Measurements from ENCODE around the gene MAP1LC3B.
"Not testable (repeated sequence)": the region's sequence is repeated elsewhere in the genome, so short reads cannot be mapped to it uniquely, and the experiment has no call there.

MAP1LC3B gene

DNA sequence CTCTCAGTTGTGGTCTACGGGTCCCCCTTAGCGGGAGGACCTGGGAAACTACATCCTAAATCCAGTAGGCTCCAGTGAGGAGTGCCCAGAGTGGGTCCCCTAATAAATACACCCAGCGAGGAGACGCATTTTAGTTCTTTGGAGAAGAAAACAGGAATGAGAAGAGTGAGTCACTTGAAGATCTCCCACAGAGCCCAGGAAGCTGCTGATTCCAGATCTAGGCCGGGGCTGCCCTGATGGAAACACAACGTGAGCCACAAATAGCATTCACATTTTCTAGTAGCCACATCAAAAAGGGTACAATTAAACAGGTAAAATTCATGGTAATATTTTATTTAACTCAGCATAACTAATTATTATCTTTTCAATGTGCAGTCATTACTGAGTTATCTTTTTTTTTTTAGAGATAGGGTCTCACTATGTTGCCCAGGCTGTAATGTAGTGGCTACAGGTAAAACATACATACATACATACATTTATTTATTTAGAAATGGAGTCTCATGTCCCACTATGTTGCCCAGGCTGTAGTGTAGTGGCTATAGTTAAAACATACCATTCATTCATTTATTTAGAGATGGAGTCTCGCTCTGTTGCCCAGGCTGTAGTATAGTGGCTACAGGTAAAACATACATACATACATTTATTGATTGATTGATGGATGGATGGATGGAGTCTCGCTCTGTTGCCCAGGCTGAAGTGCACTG is 30.1 kb upstream of the MAP1LC3B start:
- DNase-seq, result no peak
- H2AK5ac ChIP-seq (ENCODE audit: low read length), result no peak overlapping the region
- no peak overlapping the region for H3K4ac ChIP-seq (ENCODE audit: low read depth, low read length)
- H3K27me3 ChIP-seq (ENCODE audit: insufficient read depth, low read length), result no peaks in the 10 kb centered on the region
- H2AFZ ChIP-seq (ENCODE audit: insufficient read depth, low read length, poor library complexity), result no peak overlapping the region
- no peak overlapping the region for H2BK120ac ChIP-seq (ENCODE audit: insufficient read depth, low read length, poor library complexity)
- H4K12ac ChIP-seq (ENCODE audit: low read depth, low read length), result no peak overlapping the region
- H3K14ac ChIP-seq (ENCODE audit: low read length), result no peak overlapping the region
- H3K4me3 ChIP-seq (ENCODE audit: low read depth, low read length), result no peak overlapping the region
- no peak overlapping the region for H2BK5ac ChIP-seq (ENCODE audit: low read depth, low read length, poor library complexity)
- H3K4me2 ChIP-seq (ENCODE audit: low read length), result no peak overlapping the region
- no peak overlapping the region for H4K91ac ChIP-seq (ENCODE audit: low read depth, low read length)
- no CpG with 5 or more reads among the region's 8 CpGs for WGBS (ENCODE audit: extremely low coverage, insufficient coverage, insufficient read length)
- no peaks in the 10 kb centered on the region for H3K9me3 ChIP-seq (ENCODE audit: insufficient read depth, low read depth, low read length)
- no peaks in the 10 kb centered on the region for H3K79me2 ChIP-seq (ENCODE audit: control insufficient read depth, insufficient read depth, low read length, poor library complexity)
- no peak overlapping the region for H3K27ac ChIP-seq (ENCODE audit: low read depth, low read length)
- no peak overlapping the region for H3K23ac ChIP-seq (ENCODE audit: low read length)
- no peak overlapping the region for H4K8ac ChIP-seq (ENCODE audit: low read depth, low read length)
- H3K4me1 ChIP-seq (ENCODE audit: control insufficient read depth in 1 of 2, insufficient read depth in 2 of 2, low read length in 2 of 2), result peaks cover 5 to 6% of the 10 kb centered on the region in 2 experiments
- H2BK12ac ChIP-seq (ENCODE audit: low read length), result no peak overlapping the region
- no peak overlapping the region for H3K9ac ChIP-seq (ENCODE audit: low read length)
- H3K79me1 ChIP-seq (ENCODE audit: low read length), result no peaks in the 10 kb centered on the region
- H3K36me3 ChIP-seq (ENCODE audit: control insufficient read depth in 1 of 2, insufficient read depth in 2 of 2, low read length in 2 of 2), result peaks cover 13 to 15% of the 10 kb centered on the region in 2 experiments
- H3K18ac ChIP-seq (ENCODE audit: low read length), result no peak overlapping the region

DNA sequence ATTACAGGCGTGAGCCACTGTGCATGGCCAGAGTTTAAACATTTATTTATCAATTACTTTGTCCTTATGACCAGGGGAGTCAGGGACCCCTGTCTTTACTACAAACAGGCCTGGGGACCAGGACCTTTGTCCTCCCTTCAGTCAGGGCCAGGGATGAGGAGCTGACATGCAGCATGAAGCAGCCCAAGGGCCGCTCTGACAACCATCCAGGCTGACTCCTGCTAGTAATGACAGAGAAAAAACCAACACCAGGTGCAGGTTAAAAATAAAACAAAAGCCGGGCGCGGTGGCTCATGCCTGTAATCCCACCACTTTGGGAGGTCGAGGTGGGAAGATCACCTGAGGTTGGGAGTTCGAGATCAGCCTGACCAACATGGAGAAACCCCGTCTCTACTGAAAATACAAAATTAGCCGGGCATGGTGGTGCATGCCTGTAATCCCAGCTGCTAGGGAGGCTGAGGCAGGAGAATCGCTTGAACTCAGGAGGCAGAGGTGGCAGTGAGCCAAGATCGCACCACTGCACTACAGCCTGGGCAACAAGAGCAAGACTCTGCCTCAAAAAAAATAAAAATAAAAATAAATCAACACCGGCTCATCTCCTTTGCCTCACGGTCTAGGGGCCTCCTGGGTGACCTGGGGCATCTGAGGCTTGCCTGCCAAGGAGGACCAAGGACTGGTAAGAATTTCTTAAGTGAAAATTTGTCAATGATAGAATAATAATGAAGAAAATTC is 29.1 kb upstream of the MAP1LC3B start:
- not testable (repeated sequence) for H2BK5ac ChIP-seq (ENCODE audit: low read depth, low read length, poor library complexity); H3K18ac ChIP-seq (ENCODE audit: low read length); H4K8ac ChIP-seq (ENCODE audit: low read depth, low read length); H3K4me2 ChIP-seq (ENCODE audit: low read length); H2BK12ac ChIP-seq (ENCODE audit: low read length); H2AK5ac ChIP-seq (ENCODE audit: low read length); H3K23ac ChIP-seq (ENCODE audit: low read length); H3K9me3 ChIP-seq (ENCODE audit: insufficient read depth, low read depth, low read length); H3K4me1 ChIP-seq (ENCODE audit: control insufficient read depth in 1 of 2, insufficient read depth in 2 of 2, low read length in 2 of 2); DNase-seq; H3K14ac ChIP-seq (ENCODE audit: low read length); H4K12ac ChIP-seq (ENCODE audit: low read depth, low read length); H3K4ac ChIP-seq (ENCODE audit: low read depth, low read length); H2AFZ ChIP-seq (ENCODE audit: insufficient read depth, low read length, poor library complexity); H3K79me1 ChIP-seq (ENCODE audit: low read length); H3K79me2 ChIP-seq (ENCODE audit: control insufficient read depth, insufficient read depth, low read length, poor library complexity); H3K27me3 ChIP-seq (ENCODE audit: insufficient read depth, low read length); H3K9ac ChIP-seq (ENCODE audit: low read length); H2BK120ac ChIP-seq (ENCODE audit: insufficient read depth, low read length, poor library complexity); H3K4me3 ChIP-seq (ENCODE audit: low read depth, low read length); H3K27ac ChIP-seq (ENCODE audit: low read depth, low read length); H4K91ac ChIP-seq (ENCODE audit: low read depth, low read length)
- H3K36me3 ChIP-seq (ENCODE audit: control insufficient read depth in 1 of 2, insufficient read depth in 2 of 2, low read length in 2 of 2), result peaks cover 12 to 15% of the 10 kb centered on the region in 2 experiments
- WGBS (ENCODE audit: extremely low coverage, insufficient coverage, insufficient read length), result no CpG with 5 or more reads among the region's 13 CpGs

DNA sequence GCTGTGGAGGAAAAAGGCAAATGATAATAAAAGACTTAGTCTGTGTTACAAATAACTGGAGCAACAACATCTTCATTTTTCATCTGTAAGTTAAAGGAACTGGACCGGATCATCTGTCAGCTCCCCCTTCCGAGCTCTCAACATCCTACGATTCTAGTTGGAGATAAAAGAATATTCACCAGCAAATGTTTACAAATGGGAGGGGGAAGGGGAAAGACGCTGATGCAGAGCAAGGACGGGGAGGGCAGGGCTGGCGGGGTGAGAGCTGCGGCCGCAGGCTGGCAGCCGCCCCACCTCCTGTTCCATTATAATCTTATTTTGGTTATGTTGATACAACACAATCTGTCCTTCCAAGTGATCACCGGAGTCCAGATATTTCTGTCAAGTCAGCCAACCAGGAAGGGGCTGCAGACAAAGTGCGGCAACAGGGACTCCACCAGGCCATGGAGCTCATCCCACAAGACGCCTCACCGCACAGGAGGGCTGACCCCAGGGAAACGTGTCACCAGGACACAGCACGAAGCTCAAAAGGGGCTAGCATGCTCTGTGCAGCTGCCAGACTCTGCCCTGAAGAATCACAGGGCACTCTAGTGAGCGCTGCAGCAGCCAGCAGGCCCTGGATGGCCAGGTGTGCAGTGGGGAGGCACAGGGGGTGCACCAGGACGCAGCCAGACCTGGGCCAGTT is 28.2 kb upstream of the MAP1LC3B start:
- H2BK12ac ChIP-seq (ENCODE audit: low read length), result no peak overlapping the region
- H3K36me3 ChIP-seq (ENCODE audit: control insufficient read depth in 1 of 2, insufficient read depth in 2 of 2, low read length in 2 of 2), result peaks cover 6% of the 10 kb centered on the region in 2 experiments
- H3K4ac ChIP-seq (ENCODE audit: low read depth, low read length), result no peak overlapping the region
- peak overlapping the region; percentile 36 for H4K12ac ChIP-seq (ENCODE audit: low read depth, low read length)
- H3K9me3 ChIP-seq (ENCODE audit: insufficient read depth, low read depth, low read length), result no peaks in the 10 kb centered on the region
- H3K27me3 ChIP-seq (ENCODE audit: insufficient read depth, low read length), result no peaks in the 10 kb centered on the region
- peak overlapping the region; percentile 68 for H3K18ac ChIP-seq (ENCODE audit: low read length)
- H3K4me3 ChIP-seq (ENCODE audit: low read depth, low read length), result no peak overlapping the region
- no peak for DNase-seq
- H2AK5ac ChIP-seq (ENCODE audit: low read length), result no peak overlapping the region
- H4K91ac ChIP-seq (ENCODE audit: low read depth, low read length), result no peak overlapping the region
- no CpG with 5 or more reads among the region's 17 CpGs for WGBS (ENCODE audit: extremely low coverage, insufficient coverage, insufficient read length)
- no peak overlapping the region for H2BK120ac ChIP-seq (ENCODE audit: insufficient read depth, low read length, poor library complexity)
- H2AFZ ChIP-seq (ENCODE audit: insufficient read depth, low read length, poor library complexity), result peak overlapping the region; percentile 6
- H3K14ac ChIP-seq (ENCODE audit: low read length), result peak overlapping the region; percentile 14
- no peaks in the 10 kb centered on the region for H3K79me2 ChIP-seq (ENCODE audit: control insufficient read depth, insufficient read depth, low read length, poor library complexity)
- peaks cover 5 to 6% of the 10 kb centered on the region in 2 experiments for H3K4me1 ChIP-seq (ENCODE audit: control insufficient read depth in 1 of 2, insufficient read depth in 2 of 2, low read length in 2 of 2)
- H3K9ac ChIP-seq (ENCODE audit: low read length), result no peak overlapping the region
- H3K79me1 ChIP-seq (ENCODE audit: low read length), result no peaks in the 10 kb centered on the region
- no peak overlapping the region for H3K27ac ChIP-seq (ENCODE audit: low read depth, low read length)
- H3K4me2 ChIP-seq (ENCODE audit: low read length), result no peak overlapping the region
- no peak overlapping the region for H4K8ac ChIP-seq (ENCODE audit: low read depth, low read length)
- no peak overlapping the region for H2BK5ac ChIP-seq (ENCODE audit: low read depth, low read length, poor library complexity)
- H3K23ac ChIP-seq (ENCODE audit: low read length), result no peak overlapping the region

DNA sequence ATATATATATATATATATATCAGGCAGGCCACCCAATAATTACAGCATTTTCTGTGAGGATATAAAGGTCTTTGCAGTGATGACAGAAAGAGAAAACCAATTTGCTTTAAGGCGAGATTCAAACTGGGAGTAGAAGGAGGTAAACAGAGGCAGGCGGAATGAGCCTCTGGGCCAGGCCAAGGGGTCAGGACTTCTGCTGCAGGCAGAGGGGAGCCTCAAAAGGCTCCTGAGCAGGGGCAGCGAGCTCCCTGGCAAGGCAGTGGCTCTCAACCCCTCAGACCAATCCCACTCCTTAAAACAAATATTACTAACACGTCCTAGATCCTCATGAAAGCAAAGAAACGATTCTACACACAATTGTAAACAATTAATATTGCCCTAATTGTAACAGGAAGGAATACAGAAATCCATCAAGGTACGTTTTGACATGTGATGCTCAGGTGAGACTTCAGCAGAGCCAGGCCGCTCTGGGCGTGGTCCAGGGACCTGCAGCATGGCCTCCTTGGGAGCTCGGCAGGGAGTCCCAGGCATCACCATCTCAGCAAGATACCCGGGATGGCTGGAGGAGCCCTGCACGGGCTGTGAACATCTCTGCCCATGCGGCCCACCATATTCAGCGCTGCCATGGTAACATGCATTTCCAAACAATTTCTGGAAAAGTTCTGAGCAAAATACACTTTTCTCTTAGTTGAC is 27.0 kb upstream of the MAP1LC3B start:
- no peak overlapping the region for H4K91ac ChIP-seq (ENCODE audit: low read depth, low read length)
- no peak overlapping the region for H3K4me3 ChIP-seq (ENCODE audit: low read depth, low read length)
- no peak overlapping the region for H2AFZ ChIP-seq (ENCODE audit: insufficient read depth, low read length, poor library complexity)
- peaks cover 5 to 6% of the 10 kb centered on the region in 2 experiments for H3K4me1 ChIP-seq (ENCODE audit: control insufficient read depth in 1 of 2, insufficient read depth in 2 of 2, low read length in 2 of 2)
- no peak overlapping the region for H4K8ac ChIP-seq (ENCODE audit: low read depth, low read length)
- no peak overlapping the region for H3K18ac ChIP-seq (ENCODE audit: low read length)
- H3K9me3 ChIP-seq (ENCODE audit: insufficient read depth, low read depth, low read length), result no peaks in the 10 kb centered on the region
- no peak for DNase-seq
- 100% methylated on average over 1 of the region's 13 CpGs for WGBS (ENCODE audit: extremely low coverage, insufficient coverage, insufficient read length)
- H3K4ac ChIP-seq (ENCODE audit: low read depth, low read length), result no peak overlapping the region
- no peaks in the 10 kb centered on the region for H3K79me1 ChIP-seq (ENCODE audit: low read length)
- no peak overlapping the region for H2BK5ac ChIP-seq (ENCODE audit: low read depth, low read length, poor library complexity)
- H4K12ac ChIP-seq (ENCODE audit: low read depth, low read length), result no peak overlapping the region
- no peak overlapping the region for H3K27ac ChIP-seq (ENCODE audit: low read depth, low read length)
- no peak overlapping the region for H3K14ac ChIP-seq (ENCODE audit: low read length)
- no peak overlapping the region for H3K23ac ChIP-seq (ENCODE audit: low read length)
- no peaks in the 10 kb centered on the region for H3K79me2 ChIP-seq (ENCODE audit: control insufficient read depth, insufficient read depth, low read length, poor library complexity)
- no peak overlapping the region for H2BK120ac ChIP-seq (ENCODE audit: insufficient read depth, low read length, poor library complexity)
- no peak overlapping the region for H3K4me2 ChIP-seq (ENCODE audit: low read length)
- no peaks in the 10 kb centered on the region for H3K27me3 ChIP-seq (ENCODE audit: insufficient read depth, low read length)
- no peak overlapping the region for H3K9ac ChIP-seq (ENCODE audit: low read length)
- H3K36me3 ChIP-seq (ENCODE audit: control insufficient read depth in 1 of 2, insufficient read depth in 2 of 2, low read length in 2 of 2), result peaks cover 2 to 3% of the 10 kb centered on the region in 2 experiments
- H2AK5ac ChIP-seq (ENCODE audit: low read length), result no peak overlapping the region
- H2BK12ac ChIP-seq (ENCODE audit: low read length), result no peak overlapping the region
